Measurements from ENCODE around the gene AMER1. TPM values are rescaled to one million over a fixed set of nuclear protein-coding genes. Genes with fewer than 3 reads are reported as not detected.

The AMER1 gene
- total RNA-seq, 1 donor from 2014 or later = 2.9 TPM

- H3K27me3 ChIP-seq (ENCODE audit: control insufficient read depth, insufficient read depth, low read length) = no peaks in the 10 kb centered on the region
- H3K4me3 ChIP-seq (ENCODE audit: low read depth, low read length) = no peak overlapping the region
- DNase-seq (ENCODE audit: low read depth) = no peak
- no peak for TF ChIP-seq CTCF (IDR thresholded peaks at IDR 0.05; ENCODE audit: insufficient read depth, low read length, poor library complexity, severe bottlenecking)
- H3K36me3 ChIP-seq (ENCODE audit: control insufficient read depth, insufficient read depth, low read length) = no peaks in the 10 kb centered on the region
Observed at GRCh38 chrX:64196606-64197005, 8.9 kb downstream of the AMER1 start.

- TF ChIP-seq CTCF (IDR thresholded peaks at IDR 0.05; ENCODE audit: insufficient read depth, low read length, poor library complexity, severe bottlenecking) = no peak
- Histone ChIP-seq H3K27me3 (ENCODE audit: control insufficient read depth, insufficient read depth, low read length) (no peaks in the 10 kb centered on the region), H3K36me3 (ENCODE audit: control insufficient read depth, insufficient read depth, low read length) (no peaks in the 10 kb centered on the region), H3K4me3 (ENCODE audit: low read depth, low read length) (no peak overlapping the region)
- DNase-seq (ENCODE audit: low read depth) = no peak
Observed at GRCh38 chrX:64195862-64196261, 9.6 kb downstream of the AMER1 start.

- no peak overlapping the region for H3K4me3 ChIP-seq (ENCODE audit: low read depth, low read length)
- no peak for DNase-seq (ENCODE audit: low read depth)
- no peak for TF ChIP-seq CTCF (IDR thresholded peaks at IDR 0.05; ENCODE audit: insufficient read depth, low read length, poor library complexity, severe bottlenecking)
- no peaks in the 10 kb centered on the region for H3K36me3 ChIP-seq (ENCODE audit: control insufficient read depth, insufficient read depth, low read length)
- H3K27me3 ChIP-seq (ENCODE audit: control insufficient read depth, insufficient read depth, low read length) = no peaks in the 10 kb centered on the region
Observed at GRCh38 chrX:64192673-64193072, 12.8 kb downstream of the AMER1 start.

GRCh38 chrX:64192040-64192439 is 13.5 kb downstream of the AMER1 start:
- Histone ChIP-seq H3K36me3 (ENCODE audit: control insufficient read depth, insufficient read depth, low read length) (no peaks in the 10 kb centered on the region), H3K27me3 (ENCODE audit: control insufficient read depth, insufficient read depth, low read length) (no peaks in the 10 kb centered on the region)
- DNase-seq (ENCODE audit: low read depth) = no peak

GRCh38 chrX:64191281-64192010 is 14.1 kb downstream of the AMER1 start:
- no peaks in the 10 kb centered on the region for H3K36me3 ChIP-seq (ENCODE audit: control insufficient read depth, insufficient read depth, low read length)
- H3K4me3 ChIP-seq (ENCODE audit: low read depth, low read length) = no peak overlapping the region
- no peak for DNase-seq (ENCODE audit: low read depth)
- TF ChIP-seq CTCF (IDR thresholded peaks at IDR 0.05; ENCODE audit: insufficient read depth, low read length, poor library complexity, severe bottlenecking) = no peak
- no peaks in the 10 kb centered on the region for H3K27me3 ChIP-seq (ENCODE audit: control insufficient read depth, insufficient read depth, low read length)

More at GRCh38 chrX:64192040-64192439, 13.5 kb downstream of the AMER1 start:
- no peak for TF ChIP-seq CTCF (IDR thresholded peaks at IDR 0.05; ENCODE audit: insufficient read depth, low read length, poor library complexity, severe bottlenecking)
- no peak overlapping the region for H3K4me3 ChIP-seq (ENCODE audit: low read depth, low read length)
